RWPE1 (cell line): ENCODE results near the gene DYNC1H1.

Experiments used
- CTCF ChIA-PET: fragments of 350-600 bp; sonication (Branson Sonifier 250); formaldehyde crosslinking; extraction: SDS; loops from one replicate; lab custom pipeline; 2021; lab: Yijun Ruan, JAX
- POLR2A ChIA-PET: fragments of 400-600 bp; formaldehyde crosslinking; extraction: SDS; loops from one replicate; lab custom pipeline; 2020; ENCODE audit warnings: antibody characterized with exemption; ENCODE audit not compliant: low non-redundant PET; lab: Yijun Ruan, JAX
- DNase-seq: peaks from one replicate; pipeline ENCODE4 v3.0.0; 2012; ENCODE audit warnings: low spot score
- H3K27ac ChIP-seq: fragments of 450-650 bp; 2 replicates; pipeline ENCODE4 v1.5.1; 2017
- CTCF ChIP-seq: fragments of 450-650 bp; conservative IDR thresholded peaks from 2 replicates; pipeline ENCODE4 v1.5.1; 2017; ENCODE audit warnings: low read depth, mild to moderate bottlenecking

Gene DYNC1H1

DNA sequence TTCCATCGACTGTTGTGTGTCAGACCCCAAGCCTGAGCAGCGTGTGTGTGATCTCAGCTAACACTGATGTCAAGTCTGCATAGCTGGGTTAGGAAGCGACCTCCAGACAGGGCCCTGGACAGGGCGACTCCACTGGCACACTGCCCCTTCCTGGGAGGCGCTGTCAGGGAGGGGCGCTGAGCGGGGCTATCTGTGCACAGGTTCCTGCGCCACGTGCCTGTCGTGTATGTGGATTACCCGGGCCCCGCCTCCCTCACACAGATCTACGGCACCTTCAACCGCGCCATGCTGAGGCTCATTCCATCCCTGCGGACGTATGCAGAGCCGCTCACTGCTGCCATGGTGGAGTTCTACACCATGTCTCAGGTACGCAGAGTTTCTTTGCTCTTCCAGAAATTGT, 53.9 kb downstream of the DYNC1H1 start:
- no peak for DNase-seq
- TF ChIP-seq CTCF: no peak
- ChIA-PET POLR2A (no interaction called here), CTCF (no interaction called here)
- H3K27ac ChIP-seq: no peak overlapping the region

- H3K27ac ChIP-seq: no peak overlapping the region
- no peak for TF ChIP-seq CTCF
- CTCF ChIA-PET: no interaction called here
- POLR2A ChIA-PET: no interaction called here
- DNase-seq: no peak
These were observed 54.7 kb downstream of the DYNC1H1 start for GRCh38 chr14:102019006-102019540.

- TF ChIP-seq CTCF: no peak
- ChIA-PET CTCF (no interaction called here), POLR2A (no interaction called here)
- H3K27ac ChIP-seq: 0 out of 2 replicates have a peak overlapping the region, but pooled peaks have one; percentile 2
- no peak for DNase-seq
These were observed 55.9 kb downstream of the DYNC1H1 start for GRCh38 chr14:102020058-102020971.

DNA sequence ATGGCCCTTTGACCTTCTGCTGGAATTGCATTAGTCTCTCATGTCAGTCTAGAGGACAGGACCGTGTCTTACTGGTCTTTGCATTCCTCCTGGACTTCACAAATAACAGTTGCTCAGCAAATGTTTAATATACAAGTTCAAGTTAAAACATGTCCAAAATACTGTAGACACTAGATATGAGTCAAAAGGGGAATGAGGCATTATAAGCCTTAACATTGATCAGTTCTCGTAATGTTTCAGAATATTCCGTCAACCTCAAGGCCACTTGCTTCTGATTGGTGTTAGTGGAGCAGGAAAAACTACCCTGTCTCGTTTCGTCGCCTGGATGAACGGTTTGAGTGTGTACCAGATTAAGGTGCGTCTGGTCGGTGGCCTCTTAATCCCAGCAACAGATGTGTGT, 62.6 kb downstream of the DYNC1H1 start:
- ChIA-PET POLR2A (no interaction called here), CTCF (interaction anchor here (0.7 kb wide), 1 partner anchor 22 kb away, joined by 4 read pairs; no protein-coding TSS in a partner anchor)
- peak overlapping the region; percentile 79 for H3K27ac ChIP-seq
- TF ChIP-seq CTCF: no peak
- peak; percentile 41 for DNase-seq

- ChIA-PET POLR2A (no interaction called here), CTCF (interaction anchor here (0.6 kb wide), 1 partner anchor 431 kb away, joined by 3 read pairs; no protein-coding TSS in a partner anchor)
- DNase-seq: no peak
- no peak for TF ChIP-seq CTCF
- peak overlapping the region; percentile 79 for H3K27ac ChIP-seq
These were observed 63.6 kb downstream of the DYNC1H1 start for GRCh38 chr14:102027951-102028350.

GRCh38 chr14:102028733-102029132, 64.4 kb downstream of the DYNC1H1 start:
- H3K27ac ChIP-seq: peak overlapping the region; percentile 79
- peak; percentile 38 for DNase-seq
- TF ChIP-seq CTCF: no peak
- ChIA-PET CTCF (interaction anchor here (0.6 kb wide), 1 partner anchor 430 kb away, joined by 3 read pairs; no protein-coding TSS in a partner anchor), POLR2A (no interaction called here)
